Hippocampal formation (tissue), 2 donors: ENCODE results near the gene BFSP2.
A peak's percentile ranks its signal among the peaks of the same experiment; 100 is the strongest.
"Not testable (repeated sequence)": the region's sequence is repeated elsewhere in the genome, so short reads cannot be mapped to it uniquely, and the experiment has no call there.

Experiments used
- DNase-seq, 2 donors: peaks; one replicate each; lab custom pipeline; 2025; lab: John Stamatoyannopoulos, UW

Gene BFSP2

DNA sequence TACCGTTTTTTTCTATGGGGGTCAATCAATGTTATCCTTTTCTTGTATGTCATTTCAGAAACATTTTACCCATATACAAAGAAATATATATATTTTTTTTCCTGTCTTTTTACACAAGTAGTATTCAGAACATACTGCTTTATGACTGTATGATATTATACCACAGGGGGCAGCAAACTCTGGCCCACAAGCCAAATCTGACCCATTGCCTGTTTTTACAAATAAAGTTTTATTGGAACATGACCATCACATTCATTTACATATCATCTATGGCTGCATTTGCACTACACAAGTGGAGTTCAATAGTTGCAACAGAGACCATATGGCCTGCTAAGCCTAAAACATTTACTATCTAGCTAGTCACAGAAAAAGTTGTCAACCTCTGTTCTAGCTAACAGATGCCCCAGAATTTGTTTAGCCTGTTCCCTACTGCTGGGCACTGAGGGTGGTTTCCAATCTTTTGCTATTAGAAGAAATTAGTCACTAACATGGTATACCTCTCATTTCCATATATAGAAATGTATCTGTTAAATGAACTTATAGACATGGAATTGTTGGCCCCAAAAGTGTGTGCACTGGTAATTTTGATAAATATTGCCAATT lies 57.7 kb downstream of the BFSP2 start:
- DNase-seq: no peak

DNA sequence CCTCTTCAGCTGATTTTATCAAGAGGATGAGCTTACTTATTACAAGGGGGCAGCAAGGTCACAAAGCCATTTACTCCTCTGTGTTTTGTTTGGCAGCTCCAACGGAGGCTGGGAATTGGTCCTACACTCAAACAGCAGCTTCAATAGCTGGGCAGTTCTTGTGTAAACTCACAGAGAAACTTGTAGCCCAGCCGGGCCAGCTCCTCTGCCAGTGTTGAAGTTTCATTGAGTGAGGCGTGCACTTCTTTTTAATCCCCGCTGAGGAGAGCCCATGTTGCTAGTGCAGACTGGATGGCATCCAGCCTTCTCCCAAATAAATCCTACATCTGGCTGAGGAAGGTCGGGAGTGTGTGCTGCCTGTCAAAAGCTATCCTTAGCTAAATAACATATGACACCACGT lies 59.5 kb downstream of the BFSP2 start:
- no peak for DNase-seq

- no peak for DNase-seq
Observed at GRCh38 chr3:133460809-133461208, 61.0 kb downstream of the BFSP2 start.

GRCh38 chr3:133461291-133461690 lies 61.4 kb downstream of the BFSP2 start:
- DNase-seq: no peak

DNA sequence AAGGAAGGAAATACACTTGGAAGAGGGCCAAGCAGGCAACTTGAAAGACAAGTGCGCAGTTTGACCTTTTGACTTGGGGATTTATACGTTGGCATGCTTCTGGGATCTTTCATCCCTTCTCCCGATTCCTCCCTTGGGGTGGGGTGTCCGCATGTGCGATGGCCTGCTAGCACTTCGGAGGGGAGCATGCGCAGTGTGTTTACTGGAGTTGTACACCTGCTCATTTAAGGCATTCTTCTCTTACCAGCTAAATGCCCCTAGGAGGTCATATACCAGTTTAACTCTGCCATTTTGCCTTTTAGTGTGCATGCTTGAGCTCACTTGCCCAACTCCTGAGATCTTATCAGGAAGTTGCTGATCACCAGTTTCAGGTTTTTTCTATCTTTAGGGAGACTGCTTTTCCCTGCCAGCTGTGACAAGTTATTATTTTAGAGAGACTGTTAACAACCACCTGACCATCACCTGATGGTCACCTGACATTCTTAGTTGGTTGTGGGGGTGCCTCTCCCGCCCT lies 63.5 kb downstream of the BFSP2 start:
- no peak for DNase-seq

DNA sequence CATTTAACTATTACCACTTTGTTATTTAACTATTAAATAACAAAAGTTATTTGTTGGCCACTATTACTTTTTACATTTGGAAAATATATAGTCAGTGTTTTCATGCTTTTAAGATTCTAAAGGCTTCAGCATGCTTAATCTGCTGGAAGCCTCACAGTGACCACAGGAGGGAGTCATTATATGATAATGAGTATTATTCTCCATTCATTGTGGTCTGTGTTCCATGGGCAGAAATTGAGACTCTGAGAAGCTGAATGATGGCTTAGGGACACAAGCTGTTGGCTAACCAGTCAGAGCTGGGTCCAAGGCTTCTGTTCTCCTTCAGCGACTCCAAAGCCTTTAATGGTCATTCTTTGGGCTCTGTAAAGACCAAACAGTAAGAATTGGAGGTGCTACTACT lies 64.7 kb downstream of the BFSP2 start:
- no peak for DNase-seq

GRCh38 chr3:133466531-133467386 lies 66.9 kb downstream of the BFSP2 start:
- no peak for DNase-seq

DNA sequence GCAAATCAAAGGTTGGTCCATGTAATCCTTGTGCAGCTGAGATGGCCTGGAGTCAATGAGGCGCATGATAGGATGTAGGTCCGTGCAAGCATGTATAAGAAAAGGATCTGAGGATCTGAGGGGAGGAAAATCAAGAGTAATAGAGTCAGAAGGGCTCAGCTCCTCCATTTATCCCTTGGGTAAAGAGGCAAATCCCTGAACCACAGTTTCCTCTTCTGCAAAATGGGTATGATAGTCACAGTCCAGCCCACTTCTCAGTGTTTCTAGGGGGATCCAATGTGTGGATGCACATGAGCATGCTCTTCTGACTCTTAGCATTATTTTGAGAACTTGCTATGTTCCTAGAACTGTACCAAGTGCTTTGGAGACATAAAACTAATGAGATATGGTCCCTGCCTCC lies 67.9 kb downstream of the BFSP2 start:
- DNase-seq: no peak

DNA sequence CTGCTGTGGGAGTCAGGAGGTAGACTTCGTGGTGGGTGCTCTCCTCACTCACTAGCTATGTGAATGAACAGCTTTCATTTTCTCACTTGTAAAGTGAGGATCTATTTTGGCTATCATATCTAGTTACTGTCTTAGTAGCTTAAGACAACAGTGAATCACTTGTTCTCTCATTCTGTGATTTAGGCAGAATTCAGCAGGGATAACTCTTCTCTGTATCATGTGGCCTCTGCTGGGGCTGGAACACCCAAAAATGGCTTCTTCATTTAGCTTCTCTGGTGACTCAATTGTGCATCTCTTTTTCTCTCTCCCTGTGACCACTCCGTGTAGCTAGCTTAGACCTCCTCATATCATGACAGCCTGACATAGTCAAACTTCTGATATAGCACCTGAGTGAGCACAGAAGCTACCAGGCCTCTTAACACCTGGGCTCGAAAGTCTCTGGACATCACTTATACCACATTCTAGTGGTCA lies 68.4 kb downstream of the BFSP2 start:
- no peak for DNase-seq

DNA sequence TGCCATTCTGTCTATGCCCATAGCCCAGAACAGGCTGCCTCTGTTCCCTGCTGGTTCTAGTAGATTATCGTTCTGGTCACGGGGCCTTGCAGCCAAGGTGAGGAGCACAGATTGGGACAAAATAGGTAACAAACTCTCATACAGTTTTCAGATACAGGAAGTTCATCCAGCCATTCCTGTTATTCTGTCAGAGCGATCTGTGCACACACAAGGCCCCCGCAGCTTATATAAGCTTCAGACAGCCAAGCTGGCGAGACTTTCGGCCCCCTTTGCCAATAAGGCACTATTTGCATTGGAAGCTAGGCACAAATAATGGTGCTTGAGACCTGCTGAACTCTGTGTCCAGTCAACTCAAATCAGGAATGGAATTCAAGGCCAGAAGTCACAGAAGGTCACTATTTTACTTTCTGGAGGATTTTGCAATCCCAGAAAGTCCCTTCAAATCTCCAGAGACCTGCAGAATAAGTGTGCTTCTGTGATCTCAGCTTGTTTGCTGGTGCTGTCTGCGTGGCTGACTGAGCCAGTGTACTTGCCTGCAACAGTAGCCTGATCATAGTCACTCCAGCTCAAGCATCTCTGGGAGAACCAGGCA lies 69.4 kb downstream of the BFSP2 start:
- DNase-seq: no peak

GRCh38 chr3:133472242-133472641 lies 72.4 kb downstream of the BFSP2 start:
- no peak for DNase-seq

DNA sequence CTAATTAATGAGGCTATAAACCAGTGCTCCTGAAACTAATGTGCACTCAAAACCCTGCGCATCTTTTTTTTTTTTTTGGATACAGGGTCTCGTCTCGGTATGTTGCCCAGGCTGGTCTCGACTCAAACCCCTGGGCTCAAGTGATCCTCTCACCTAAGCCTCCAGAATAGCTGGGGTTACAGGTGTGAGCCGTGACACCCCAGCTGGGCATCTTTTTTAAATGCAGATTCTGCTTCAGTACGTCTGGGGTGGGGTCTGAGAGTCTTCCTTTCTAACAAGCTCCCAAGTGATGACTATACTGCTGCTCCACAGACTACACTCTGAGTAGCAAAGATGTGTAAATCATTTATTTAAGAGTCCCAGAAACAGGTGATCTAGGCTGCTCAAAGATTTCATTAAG lies 73.0 kb downstream of the BFSP2 start:
- no peak for DNase-seq

- not testable (repeated sequence) for DNase-seq
Observed at GRCh38 chr3:133473472-133474191, 73.8 kb downstream of the BFSP2 start.

DNA sequence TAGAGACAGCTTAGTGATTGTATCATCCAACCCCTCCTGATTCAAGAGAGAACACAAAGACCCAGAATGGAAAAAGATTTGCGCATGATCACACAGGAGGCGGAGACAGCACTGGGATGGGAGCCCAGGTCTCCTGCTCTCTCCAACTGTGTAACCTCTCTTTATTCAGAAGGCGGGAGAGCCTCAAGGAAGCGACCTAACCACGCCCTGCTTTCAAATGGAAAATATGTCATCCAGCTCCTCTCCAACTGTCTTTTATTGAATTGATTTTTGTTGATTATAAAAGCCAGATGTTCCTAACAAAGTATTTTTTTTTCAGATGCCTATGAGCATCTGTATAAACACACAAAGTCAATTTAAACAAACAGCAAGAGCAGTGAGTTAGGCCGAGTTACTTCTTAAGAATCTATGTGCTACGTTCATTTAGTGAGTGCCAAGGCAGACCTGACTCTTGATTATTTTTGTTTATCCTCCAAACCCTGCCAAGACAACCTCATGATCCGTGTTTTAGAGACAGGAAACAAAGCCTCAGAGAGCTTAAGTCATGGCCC lies 74.5 kb downstream of the BFSP2 start:
- peak in 1 of 2 donors; percentile 5 for DNase-seq

DNA sequence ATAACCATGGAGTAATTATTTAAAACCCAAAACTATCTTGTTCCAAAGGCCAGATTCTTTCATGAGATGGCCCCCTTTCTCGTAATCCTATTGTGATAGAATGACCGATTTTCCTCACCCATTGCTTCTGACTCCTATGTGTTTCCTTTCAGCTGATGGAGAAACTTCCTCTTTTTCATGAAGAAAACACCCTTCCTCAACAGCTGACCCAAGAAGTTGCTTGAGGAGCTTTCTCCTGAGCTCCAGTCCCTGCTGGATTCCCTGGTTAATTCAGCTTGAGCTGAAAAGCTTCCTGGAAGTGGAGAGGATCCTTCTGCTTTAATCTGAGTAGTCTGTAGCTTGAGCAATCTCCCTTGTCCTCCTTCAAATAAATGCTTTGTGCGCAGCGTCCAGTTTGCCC lies 75.0 kb downstream of the BFSP2 start:
- DNase-seq: no peak

- DNase-seq: no peak
Observed at GRCh38 chr3:133475245-133476010, 75.6 kb downstream of the BFSP2 start.

DNA sequence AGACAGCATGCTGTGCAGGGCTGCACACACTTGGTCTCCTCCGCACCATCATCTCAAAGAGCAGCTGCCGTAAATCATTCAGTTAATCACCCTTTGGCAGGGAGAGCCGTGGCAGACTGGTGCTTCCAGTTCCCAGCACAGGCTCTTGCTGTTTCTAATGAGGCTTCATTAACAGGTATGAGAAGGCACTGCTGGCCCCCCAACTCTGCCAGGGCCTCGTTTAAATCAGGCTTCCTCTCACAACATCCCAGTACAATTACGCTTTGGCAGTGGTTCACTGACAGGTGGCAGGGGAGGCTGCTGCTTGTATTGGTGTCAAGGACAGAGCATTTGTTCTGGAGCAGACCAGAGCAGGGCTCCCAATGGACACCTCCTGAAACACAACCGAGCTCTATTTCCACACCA lies 77.1 kb downstream of the BFSP2 start:
- no peak for DNase-seq

- DNase-seq: no peak
Observed at GRCh38 chr3:133477487-133477886, 77.6 kb downstream of the BFSP2 start.

GRCh38 chr3:133478624-133479023 lies 78.8 kb downstream of the BFSP2 start:
- no peak for DNase-seq

- no peak for DNase-seq
Observed at GRCh38 chr3:133479401-133479800, 79.5 kb downstream of the BFSP2 start.
